Left hindlimb (tissue), 1 donor: ENCODE measurements around the gene PCDHGA6.
"Not testable (repeated sequence)": the region's sequence is repeated elsewhere in the genome, so short reads cannot be mapped to it uniquely, and the experiment has no call there.

Experiments used
- DNase-seq: peaks from one replicate; pipeline ENCODE4 v3.0.0-alpha.2; 2018

PCDHGA6 gene

DNA sequence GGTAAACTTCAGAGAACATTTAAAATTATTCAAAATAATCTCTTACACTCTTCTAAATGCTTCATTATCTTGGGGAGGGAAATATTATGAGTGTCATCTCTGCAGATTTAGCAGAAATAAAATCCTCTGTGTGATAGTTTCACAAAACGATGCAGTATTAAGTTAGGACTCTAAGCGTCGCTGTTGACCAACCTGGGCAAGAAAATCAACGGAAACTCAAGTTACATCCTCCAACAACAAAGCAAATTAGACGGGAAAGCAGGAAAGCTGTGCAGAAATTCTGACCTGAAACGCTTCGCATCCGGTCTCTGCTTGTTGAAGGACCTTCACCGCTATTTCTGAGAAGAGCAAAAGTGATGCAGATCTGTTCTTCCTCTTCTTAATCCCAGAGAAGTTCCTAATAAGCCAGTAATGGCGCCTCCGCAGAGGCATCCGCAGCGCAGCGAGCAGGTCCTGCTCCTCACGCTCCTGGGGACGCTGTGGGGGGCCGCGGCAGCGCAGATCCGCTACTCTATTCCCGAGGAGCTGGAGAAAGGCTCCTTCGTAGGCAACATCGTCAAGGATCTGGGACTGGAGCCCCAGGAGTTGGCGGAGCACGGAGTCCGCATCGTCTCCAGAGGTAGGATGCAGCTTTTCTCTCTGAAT is at the start of gene PCDHGA6:
Gene PCDHGA6, plus strand, starts transcription at position 219 of the 645 bp plus-strand sequence. Its CDS starts 193 bp downstream, at position 412.
- no peak for DNase-seq

DNA sequence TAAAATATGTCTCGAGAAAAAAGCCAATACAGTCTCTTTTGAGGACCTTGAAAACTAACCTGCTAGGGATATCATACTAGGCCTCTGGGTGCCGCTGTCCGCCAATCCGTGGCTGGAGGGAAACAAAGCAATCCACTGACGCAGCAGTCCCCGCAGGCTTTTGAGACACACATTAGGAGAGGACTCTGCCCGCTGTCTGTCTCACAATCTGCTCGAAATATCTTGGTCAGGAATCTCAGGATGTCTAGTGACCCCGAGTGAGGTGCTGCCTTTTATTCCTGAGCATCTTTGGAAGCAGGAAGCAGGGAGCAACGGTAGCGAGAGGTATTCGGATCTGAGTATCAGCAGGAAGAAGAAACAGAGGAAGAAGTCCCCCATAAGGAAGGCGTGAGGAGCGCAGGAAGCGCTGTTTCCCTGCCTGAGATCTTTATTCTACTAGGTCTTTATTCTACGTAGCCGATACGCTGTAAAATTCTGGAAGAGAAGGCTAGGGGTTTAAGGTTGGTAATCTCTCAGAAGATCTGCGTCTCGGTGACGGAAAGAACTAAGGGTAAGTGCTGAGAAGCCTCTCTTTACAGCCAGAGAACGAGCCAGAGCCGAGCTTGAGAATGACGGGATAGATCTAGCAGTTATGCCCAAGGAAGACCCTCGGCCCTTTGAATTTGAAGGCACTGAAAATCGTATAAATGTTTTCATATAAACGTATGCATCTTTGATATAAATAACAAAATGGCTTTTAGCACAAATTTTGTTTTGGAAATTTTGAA is 47.4 kb upstream of the PCDHGA6 start:
- DNase-seq = peak; percentile 46

DNA sequence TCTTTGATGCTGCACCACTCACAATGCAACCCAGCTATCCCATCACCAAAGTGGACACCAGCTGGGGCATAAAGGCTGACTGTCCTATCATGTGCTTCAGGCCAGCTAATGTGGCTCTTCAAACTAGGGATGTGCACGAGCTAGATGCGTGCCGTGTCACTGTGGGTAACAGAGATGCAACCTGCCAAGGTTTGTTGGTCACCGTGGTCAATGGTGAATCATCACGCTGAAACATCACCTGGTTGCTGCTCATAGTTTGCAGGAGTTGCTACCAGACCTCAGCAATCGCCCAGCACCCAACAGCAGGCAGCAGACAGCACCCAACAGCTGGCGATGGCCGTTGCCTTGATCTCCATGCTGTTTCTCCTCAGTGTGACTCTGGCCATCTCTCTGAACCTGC is 45.5 kb upstream of the PCDHGA6 start:
- no peak for DNase-seq

DNA sequence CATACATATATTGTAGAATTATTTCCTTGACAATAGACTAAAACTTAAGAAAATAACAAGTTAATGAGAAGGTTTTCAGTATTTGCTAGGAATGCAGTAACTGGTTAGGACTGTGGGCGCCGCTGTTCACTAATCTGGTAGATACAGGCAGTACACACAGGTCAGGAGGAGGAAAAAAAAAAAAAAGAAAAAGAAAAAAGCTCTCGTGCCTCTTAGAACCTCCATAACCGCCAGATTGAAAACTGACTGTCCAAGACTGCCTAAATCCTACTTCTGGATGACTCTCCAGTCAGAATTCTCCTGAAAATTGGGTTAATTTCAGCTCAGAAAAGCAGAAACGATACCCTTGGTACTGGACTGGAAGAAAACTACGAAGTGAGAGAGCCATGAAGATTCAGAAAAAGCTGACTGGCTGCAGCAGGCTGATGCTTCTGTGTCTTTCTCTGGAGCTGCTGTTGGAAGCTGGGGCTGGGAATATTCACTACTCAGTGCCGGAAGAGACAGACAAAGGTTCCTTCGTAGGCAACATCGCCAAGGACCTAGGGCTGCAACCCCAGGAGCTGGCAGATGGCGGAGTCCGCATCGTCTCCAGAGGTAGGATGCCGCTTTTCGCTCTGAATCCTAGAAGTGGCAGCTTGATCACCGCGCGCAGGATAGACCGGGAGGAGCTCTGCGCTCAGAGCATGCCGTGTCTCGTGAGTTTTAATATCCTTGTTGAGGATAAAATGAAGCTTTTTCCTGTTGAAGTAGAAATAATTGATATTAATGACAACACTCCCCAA is 43.2 kb upstream of the PCDHGA6 start, which contains the start of gene PCDHGA1:
Gene PCDHGA1, plus strand, starts transcription at position 216 of the 782 bp plus-strand sequence.
- no peak for DNase-seq

DNA sequence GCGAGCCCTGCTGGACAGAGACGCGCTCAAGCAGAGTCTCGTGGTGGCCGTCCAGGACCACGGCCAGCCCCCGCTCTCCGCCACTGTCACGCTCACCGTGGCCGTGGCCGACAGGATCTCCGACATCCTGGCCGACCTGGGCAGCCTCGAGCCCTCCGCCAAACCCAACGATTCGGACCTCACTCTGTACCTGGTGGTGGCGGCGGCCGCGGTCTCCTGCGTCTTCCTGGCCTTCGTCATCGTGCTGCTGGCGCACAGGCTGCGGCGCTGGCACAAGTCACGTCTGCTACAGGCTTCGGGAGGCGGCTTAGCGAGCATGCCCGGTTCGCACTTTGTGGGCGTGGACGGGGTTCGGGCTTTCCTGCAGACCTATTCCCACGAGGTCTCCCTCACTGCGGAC is 41.1 kb upstream of the PCDHGA6 start:
- DNase-seq = not testable (repeated sequence)

DNA sequence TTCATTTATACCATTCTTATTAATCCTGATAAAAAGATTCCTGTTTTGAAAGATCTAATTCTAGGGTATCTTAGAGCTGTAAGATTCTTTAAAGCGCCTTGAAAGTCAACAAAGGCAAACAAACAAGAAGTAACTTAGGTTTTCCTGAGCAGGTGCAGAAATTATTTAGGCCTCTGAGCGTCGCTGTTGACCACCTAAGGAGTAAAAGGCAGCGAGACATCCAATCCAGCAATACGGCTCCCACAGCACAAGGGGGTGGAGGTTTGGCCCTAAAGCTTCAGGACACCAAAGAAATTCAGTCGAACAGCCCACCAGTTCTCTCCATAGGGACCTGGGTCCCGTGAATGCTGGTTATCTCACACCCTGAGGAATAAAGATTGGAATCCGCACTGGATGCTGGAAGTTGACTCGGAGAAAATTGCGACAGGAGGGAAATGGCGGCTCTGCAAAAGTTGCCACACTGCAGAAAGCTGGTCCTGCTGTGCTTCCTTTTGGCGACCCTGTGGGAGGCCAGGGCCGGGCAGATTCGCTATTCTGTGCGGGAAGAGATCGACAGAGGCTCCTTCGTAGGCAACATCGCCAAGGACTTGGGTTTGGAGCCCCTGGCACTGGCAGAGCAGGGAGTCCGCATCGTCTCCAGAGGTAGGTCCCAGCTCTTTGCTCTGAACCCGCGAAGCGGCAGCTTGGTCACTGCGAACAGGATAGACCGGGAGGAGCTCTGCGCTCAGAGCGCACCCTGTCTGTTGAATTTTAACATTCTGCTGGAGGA is 35.0 kb upstream of the PCDHGA6 start, which contains the start of gene PCDHGA2:
Gene PCDHGA2, plus strand, starts transcription at position 223 of the 769 bp plus-strand sequence.
- no peak for DNase-seq

DNA sequence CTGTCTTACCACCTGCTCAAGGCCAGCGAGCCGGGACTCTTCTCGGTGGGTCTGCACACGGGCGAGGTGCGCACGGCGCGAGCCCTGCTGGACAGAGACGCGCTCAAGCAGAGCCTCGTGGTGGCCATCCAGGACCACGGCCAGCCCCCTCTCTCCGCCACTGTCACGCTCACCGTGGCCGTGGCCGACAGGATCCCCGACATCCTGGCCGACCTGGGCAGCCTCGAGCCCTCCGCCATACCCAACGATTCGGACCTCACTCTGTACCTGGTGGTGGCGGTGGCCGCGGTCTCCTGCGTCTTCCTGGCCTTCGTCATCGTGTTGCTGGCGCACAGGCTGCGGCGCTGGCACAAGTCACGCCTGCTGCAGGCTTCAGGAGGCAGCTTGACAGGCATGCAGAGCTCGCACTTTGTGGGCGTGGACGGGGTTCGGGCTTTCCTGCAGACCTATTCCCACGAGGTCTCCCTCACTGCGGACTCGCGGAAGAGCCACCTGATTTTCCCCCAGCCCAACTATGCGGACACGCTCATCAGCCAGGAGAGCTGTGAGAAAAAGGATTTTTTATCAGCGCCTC is 32.8 kb upstream of the PCDHGA6 start:
- not testable (repeated sequence) for DNase-seq

DNA sequence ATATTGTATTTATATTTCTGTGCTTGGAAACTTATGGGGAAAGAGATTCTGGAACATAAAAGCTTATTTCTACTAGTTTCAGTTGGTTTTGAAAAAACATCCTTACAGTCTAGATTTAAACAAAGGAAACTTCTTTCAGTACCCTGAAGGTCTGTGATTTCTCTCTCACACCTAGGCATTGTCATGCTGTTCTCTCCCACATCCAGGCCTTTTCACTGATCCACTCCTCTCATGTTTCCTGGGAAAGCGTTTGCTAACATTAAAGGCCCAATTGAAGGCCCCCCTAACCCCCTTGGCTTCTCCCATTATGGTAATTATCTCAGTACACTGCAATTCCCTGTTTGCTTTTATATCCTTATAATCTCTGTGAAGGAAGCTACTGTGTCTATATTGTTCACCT is 30.9 kb upstream of the PCDHGA6 start:
- no peak for DNase-seq

DNA sequence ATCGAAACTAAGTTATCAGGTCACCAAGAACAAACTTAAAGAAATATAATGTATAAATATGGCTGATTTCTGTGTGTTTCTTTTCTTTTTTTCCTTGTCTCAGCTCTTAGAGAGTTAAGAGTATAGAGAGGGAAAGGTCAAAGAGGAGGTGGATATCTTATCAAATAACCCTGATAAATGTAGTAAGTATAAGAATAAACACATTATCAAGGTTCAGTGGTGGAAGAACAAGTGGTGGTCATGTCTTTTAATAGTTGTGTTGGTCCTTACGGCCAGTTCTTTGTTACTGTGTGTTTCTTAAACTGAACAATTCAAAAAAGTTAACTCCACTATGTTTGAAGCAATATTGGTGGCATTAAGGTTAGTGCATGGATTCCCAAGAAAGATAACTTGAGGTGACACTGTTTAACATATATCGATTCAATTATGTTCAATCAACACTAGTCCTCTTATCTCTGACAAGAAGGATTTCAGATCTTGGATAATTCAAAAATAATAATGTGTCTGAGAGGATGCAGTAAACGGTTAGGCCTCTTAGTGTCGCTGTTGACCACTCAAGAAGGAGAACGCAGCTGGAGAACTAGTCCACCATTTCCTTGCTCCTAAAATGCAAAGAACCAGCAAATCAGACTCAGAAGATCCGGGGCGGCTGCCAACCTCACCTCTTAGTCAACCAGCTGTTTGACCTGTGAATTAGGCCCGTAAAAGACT is 30.3 kb upstream of the PCDHGA6 start, which contains the start of gene PCDHGA3:
Gene PCDHGA3, plus strand, starts transcription at position 588 of the 711 bp plus-strand sequence. CDS start 205 bp downstream, outside the sequence.
- DNase-seq = no peak

DNA sequence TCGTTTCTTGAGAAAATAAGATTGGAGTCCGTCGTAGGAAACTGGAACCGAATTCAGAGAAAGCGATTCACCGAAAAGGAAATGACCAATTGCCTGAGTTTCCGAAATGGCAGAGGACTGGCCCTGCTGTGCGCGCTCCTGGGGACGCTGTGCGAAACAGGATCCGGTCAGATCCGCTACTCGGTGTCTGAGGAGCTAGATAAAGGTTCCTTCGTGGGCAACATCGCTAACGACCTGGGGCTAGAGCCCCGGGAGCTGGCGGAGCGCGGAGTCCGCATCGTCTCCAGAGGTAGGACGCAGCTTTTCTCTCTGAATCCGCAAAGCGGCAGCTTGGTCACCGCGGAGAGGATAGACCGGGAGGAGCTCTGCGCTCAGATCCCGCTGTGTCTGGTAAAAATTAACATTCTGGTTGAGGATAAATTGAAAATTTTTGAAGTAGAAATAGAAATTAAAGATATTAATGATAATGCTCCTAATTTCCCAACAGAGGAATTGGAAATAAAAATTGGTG is 29.7 kb upstream of the PCDHGA6 start:
- DNase-seq = no peak

DNA sequence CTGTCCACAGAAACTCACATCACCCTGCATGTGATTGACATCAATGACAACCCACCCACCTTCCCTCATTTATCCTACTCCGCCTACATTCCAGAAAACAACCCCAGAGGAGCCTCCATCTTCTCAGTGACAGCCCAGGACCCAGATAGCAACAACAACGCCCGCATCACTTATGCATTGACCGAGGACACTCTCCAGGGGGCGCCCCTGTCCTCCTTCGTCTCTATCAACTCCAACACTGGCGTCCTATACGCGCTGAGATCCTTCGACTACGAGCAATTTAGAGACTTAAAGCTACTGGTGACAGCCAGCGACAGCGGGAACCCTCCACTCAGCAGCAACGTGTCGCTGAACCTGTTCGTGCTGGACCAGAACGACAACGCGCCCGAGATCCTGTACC is 28.4 kb upstream of the PCDHGA6 start:
- no peak for DNase-seq

DNA sequence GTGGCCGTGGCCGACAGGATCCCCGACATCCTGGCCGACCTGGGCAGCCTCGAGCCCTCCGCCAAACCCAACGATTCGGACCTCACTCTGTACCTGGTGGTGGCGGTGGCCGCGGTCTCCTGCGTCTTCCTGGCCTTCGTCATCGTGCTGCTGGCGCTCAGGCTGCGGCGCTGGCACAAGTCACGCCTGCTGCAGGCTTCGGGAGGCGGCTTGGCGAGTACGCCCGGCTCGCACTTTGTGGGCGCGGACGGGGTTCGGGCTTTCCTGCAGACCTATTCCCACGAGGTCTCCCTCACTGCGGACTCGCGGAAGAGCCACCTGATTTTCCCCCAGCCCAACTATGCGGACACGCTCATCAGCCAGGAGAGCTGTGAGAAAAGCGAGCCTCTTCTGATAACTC is 27.7 kb upstream of the PCDHGA6 start:
- DNase-seq = not testable (repeated sequence)

DNA sequence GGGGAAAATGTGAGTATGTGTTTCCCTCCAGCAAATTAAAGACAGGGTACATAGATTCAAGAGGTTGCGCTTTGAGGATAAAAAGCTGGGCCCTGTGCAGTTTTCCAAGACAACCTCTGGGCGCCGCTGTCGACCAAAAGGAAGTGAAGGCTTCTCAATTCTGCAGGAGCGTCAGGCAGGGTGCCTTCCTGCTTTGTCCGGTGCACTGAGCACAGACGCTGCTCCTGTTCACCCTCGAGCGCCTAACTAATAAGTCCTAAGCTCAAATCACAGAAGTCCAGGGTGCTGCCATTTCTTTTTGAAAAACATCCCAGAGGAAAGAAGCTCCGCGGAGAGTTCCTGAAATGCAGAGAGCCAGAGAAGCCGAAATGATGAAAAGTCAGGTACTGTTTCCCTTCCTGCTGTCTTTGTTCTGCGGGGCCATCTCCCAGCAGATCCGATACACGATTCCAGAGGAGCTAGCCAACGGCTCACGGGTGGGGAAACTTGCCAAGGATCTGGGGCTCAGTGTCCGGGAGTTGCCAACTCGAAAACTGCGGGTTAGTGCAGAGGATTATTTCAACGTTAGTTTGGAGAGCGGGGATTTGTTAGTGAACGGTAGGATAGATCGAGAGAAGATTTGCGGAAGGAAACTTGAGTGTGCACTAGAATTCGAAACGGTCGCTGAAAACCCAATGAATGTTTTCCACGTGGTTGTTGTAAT is 23.6 kb upstream of the PCDHGA6 start, which contains the start of gene PCDHGB1:
Gene PCDHGB1, plus strand, starts transcription at position 183 of the 703 bp plus-strand sequence. Its CDS starts 162 bp downstream, at position 345.
- DNase-seq = no peak

DNA sequence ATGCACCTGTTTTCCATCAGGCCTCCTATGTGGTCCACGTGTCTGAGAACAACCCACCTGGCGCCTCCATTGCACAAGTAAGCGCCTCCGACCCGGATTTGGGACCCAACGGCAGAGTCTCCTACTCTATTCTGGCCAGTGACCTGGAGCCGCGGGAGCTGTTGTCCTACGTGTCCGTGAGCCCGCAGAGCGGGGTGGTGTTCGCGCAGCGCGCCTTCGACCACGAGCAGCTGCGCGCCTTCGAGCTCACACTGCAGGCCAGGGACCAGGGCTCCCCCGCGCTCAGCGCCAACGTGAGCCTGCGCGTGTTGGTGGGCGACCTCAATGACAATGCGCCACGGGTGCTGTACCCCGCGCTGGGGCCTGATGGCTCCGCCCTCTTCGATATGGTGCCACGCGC is 22.1 kb upstream of the PCDHGA6 start:
- DNase-seq = no peak

DNA sequence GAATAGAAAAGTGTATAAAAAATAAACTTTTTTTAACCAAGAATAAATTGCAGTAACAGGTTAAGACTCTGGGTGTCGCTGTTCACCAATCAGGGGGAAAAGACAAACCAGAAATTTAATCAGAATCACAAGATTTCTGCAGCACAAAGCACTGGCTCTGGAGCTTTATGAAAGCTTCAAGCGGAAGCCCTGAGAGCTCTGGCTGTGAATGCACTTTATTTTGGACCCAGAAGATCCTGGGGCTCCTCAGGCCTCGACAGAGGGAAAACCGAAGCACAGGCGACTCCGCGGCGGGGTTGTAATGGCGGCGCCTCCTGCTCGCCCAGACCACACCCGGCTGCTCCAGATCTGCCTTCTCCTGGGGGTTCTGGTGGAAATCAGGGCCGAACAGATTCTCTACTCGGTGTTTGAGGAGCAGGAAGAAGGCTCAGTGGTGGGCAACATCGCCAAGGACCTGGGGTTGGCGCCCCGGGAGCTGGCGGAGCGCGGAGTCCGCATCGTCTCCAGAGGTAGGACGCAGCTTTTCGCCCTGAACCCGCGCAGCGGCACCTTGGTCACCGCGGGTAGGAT is 18.7 kb upstream of the PCDHGA6 start, which contains the start of gene PCDHGA4:
Gene PCDHGA4, plus strand, starts transcription at position 122 of the 570 bp plus-strand sequence. Its CDS starts 87 bp downstream, at position 209.
- DNase-seq = no peak

DNA sequence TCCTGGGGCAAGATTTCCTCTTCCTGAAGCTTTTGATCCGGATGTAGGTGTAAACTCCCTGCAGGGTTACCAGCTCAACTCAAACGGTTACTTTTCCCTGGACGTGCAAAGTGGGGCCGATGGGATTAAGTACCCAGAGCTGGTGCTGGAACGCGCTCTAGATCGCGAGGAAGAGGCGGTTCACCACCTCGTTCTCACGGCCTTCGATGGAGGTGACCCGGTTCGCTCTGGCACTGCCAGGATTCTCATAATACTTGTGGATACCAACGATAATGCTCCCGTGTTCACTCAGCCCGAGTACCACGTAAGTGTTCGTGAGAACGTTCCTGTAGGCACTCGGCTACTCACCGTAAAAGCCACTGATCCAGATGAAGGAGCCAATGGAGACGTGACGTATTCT is 18.1 kb upstream of the PCDHGA6 start:
- no peak for DNase-seq

DNA sequence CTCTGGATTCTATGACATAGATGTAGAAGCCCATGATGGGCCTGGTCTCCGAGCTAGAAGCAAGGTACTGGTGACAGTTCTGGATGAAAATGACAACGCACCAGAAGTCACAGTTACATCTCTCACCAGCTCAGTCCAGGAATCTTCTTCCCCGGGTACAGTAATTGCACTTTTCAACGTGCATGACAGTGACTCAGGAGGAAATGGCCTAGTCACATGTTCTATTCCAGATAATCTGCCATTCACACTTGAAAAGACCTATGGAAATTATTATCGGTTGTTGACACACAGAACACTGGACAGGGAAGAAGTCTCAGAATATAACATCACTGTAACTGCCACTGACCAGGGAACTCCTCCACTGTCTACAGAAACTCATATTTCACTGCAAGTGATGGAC is 17.6 kb upstream of the PCDHGA6 start:
- no peak for DNase-seq

DNA sequence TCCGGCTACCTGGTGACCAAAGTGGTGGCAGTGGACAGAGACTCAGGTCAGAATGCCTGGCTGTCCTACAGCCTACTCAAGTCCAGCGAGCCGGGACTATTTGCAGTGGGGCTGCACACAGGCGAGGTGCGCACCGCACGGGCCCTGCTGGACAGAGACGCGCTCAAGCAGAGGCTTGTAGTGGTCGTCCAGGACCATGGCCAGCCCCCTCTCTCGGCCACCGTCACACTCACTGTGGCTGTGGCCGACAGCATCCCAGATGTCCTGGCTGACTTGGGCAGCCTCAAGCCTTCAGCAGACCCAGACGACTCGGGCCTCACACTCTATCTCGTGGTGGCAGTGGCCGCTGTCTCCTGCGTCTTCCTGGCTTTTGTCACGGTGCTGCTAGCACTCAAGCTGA is 16.7 kb upstream of the PCDHGA6 start:
- DNase-seq = no peak

DNA sequence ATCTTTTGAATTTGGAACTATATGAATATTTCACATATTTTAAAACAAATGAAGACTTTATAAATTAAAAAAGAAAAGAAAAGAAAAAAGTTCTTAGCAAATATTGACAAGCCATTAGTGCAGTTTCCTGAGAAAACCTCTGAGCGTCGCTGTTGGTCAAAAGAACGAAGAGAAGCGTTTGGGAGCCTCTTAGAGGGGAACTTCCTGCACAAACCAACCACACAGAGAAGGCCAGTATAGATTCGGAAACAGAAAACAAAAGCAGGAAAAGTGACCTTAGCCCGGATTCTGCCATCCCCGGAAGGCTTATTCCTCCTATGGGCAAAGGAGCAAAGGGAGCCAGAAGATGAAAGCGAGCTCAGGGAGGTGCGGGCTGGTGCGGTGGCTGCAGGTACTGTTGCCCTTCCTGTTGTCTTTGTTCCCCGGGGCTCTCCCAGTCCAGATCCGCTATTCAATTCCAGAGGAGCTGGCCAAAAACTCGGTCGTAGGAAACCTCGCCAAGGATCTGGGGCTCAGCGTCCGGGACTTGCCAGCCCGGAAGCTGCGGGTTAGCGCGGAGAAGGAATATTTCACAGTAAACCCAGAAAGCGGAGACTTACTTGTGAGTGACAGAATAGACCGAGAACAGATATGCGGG is 13.8 kb upstream of the PCDHGA6 start, which contains the start of gene PCDHGB2:
Gene PCDHGB2, plus strand, starts transcription at position 205 of the 637 bp plus-strand sequence. Its CDS starts 142 bp downstream, at position 347.
- DNase-seq = no peak
